Gastroesophageal sphincter (tissue), 4 donors: ENCODE data around the gene RINL. TPM values are rescaled to one million over a fixed set of nuclear protein-coding genes. Genes with fewer than 3 reads are reported as not detected.

Source experiments
- ATAC-seq: fragments of 150-250 bp; one replicate; pipeline ENCODE4 v1.9.1; 2016; ENCODE audit warnings: mild to moderate bottlenecking, moderate library complexity
- H3K27ac ChIP-seq, 4 donors: fragments of 200-600 bp; sonication (generic) in 3 of 4; 1 replicate in 3 of 4; 2 replicates in 1 of 4; pipeline ENCODE4 v1.5.1; 2016 to 2019
- H3K27me3 ChIP-seq: fragments of 200-600 bp; sonication (generic); one replicate; pipeline ENCODE4 v1.5.1; 2019
- H3K36me3 ChIP-seq, 2 donors: fragments of 200-600 bp; sonication (generic); one replicate each; pipeline ENCODE4 v1.5.1; 2019; ENCODE audit warnings: control low read depth in 1 of 2
- H3K4me1 ChIP-seq, 3 donors: fragments of 200-600 bp; sonication (generic); 1 replicate in 2 of 3; 2 replicates in 1 of 3; pipeline ENCODE4 v1.5.1; 2016 to 2019; ENCODE audit warnings: control low read depth in 2 of 3
- H3K4me3 ChIP-seq, 2 donors: fragments of 200-600 bp; sonication (generic); one replicate each; pipeline ENCODE4 v1.5.1; 2019; ENCODE audit warnings: mild to moderate bottlenecking in 1 of 2, moderate library complexity in 1 of 2
- H3K9me3 ChIP-seq, 3 donors: fragments of 200-600 bp; sonication (generic); one replicate each; pipeline ENCODE4 v1.5.1; 2017 to 2019; ENCODE audit warnings: control low read depth in 2 of 3
- CTCF ChIP-seq, 4 experiments: fragments of 200-600 bp in 2 of 4; fragments of 450-650 bp in 2 of 4; sonication (generic) in 1 of 4; IDR thresholded peaks; one replicate each; pipeline ENCODE4 v1.5.1; 2017 to 2019; ENCODE audit warnings: antibody characterized with exemption in 4 of 4, mild to moderate bottlenecking in 2 of 4, moderate library complexity in 2 of 4
- EP300 ChIP-seq: sonication (generic); formaldehyde crosslinking; IDR thresholded peaks from one replicate; pipeline ENCODE4 v1.6.1; 2017; ENCODE audit warnings: antibody characterized with exemption, mild to moderate bottlenecking
- POLR2A ChIP-seq, 2 donors: fragments of 450-650 bp; IDR thresholded peaks; one replicate each; pipeline ENCODE4 v1.6.1; 2017; ENCODE audit warnings: antibody characterized with exemption in 2 of 2, mild to moderate bottlenecking in 2 of 2, moderate library complexity in 1 of 2
- POLR2AphosphoS5 ChIP-seq: sonication (generic); formaldehyde crosslinking; IDR thresholded peaks from one replicate; pipeline ENCODE4 v1.6.1; 2017; ENCODE audit warnings: antibody characterized with exemption
- WGBS, 2 donors: methylation state at CpG; one replicate each; pipeline ENCODE4 v1.1.5; 2018; ENCODE audit warnings: low coverage in 1 of 2; 5-methylcytosine and 5-hydroxymethylcytosine counted together
- total RNA-seq, 4 donors: library from RNA; depleted of rRNA; stranded (reverse); fragments of >200 nt; gene quantifications; one replicate each; pipeline ENCODE4 v1.1.0, GENCODE V29; 2016

Gene RINL
- total RNA-seq, 4 donors from 2014 or later: 1.2 to 8.2 (median 4.1) TPM

DNA sequence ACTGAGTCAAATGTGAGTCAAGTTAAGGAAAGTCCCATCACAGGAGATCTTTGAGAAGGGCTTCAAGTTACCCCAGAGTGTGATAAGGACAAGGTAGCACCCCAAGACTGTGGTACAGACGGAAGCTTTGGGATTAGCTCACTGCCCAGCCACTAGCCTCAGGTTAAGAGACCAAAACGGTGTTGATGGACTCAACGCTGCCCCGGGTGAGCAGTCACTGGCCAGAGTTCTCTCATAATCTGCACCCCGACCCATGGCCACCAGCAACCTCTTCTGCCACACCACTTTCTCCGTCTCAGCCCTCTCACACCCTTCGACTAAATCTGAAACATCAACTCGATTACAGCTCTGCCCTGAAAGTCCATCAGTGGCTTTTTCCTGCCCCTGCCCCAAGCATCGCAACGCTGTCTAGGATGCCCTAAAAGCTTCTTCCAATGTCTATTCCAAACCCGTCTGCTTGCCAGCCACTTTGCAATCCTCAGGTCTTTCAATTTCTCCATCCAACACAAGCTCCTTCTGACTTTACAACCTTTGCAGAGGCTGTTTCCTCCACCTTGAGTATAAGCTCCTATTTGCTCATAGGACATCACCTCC, 33.9 kb downstream of the RINL start:
- peaks cover 0 to 75% (median 14%) of the 10 kb centered on the region in 3 donors for H3K4me1 ChIP-seq
- H3K4me3 ChIP-seq: no peak overlapping the region
- 85 to 94% methylated on average over 6 to 11 of the region's 11 CpGs for WGBS, 2 donors
- H3K36me3 ChIP-seq: peaks cover 0 to 89% of the 10 kb centered on the region in 2 donors
- ATAC-seq: no peak
- no peaks in the 10 kb centered on the region for H3K27me3 ChIP-seq
- H3K27ac ChIP-seq: peak overlapping the region in 1 of 4 donors; percentile 22
- no peak for TF ChIP-seq EP300
- no peak for TF ChIP-seq POLR2AphosphoS5
- H3K9me3 ChIP-seq: no peaks in the 10 kb centered on the region

DNA sequence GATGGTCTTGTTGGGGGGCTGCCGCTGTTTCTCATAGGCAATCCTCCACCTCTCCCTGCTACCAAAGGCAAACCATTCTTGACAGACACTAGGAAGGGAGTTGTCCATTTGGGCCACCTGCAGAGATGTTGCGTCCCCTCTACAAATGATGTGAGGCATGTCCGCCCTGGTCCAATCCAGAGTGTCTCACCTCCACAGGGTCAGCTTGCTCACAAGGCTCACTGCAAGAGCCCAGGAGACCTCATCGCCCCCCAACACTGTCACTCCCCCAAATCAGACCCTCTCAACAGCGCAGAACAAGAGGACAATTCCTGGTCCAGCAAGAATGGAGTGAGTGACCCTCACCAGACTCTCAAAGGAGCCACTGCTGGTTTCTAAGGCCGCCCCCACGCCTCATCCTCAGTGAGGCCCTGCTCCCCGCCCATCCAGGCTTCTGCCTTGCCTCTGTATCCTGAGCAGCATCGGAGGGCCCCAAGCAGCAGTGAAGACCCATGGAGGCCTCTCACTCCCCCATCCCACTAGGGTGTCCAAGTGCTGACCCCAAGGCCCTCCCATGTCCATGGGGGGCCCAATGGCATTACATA, 34.8 kb downstream of the RINL start:
- 94% methylated on average over 3 of the region's 9 CpGs; no CpG with 5 or more reads in 1 of the 2 donors for WGBS, 2 donors
- no peak overlapping the region for H3K4me3 ChIP-seq
- no peaks in the 10 kb centered on the region for H3K27me3 ChIP-seq
- H3K4me1 ChIP-seq: peaks cover 0 to 67% (median 9%) of the 10 kb centered on the region in 3 donors
- TF ChIP-seq EP300: no peak
- no peak for TF ChIP-seq CTCF (IDR thresholded peaks at IDR 0.05)
- TF ChIP-seq POLR2AphosphoS5: no peak
- TF ChIP-seq POLR2A (IDR thresholded peaks at IDR 0.05): no peak
- ATAC-seq: no peak
- H3K27ac ChIP-seq: peak overlapping the region in 2 of 4 donors; percentile 2 to 26
- no peaks in the 10 kb centered on the region for H3K9me3 ChIP-seq
- H3K36me3 ChIP-seq: peaks cover 0 to 98% of the 10 kb centered on the region in 2 donors

DNA sequence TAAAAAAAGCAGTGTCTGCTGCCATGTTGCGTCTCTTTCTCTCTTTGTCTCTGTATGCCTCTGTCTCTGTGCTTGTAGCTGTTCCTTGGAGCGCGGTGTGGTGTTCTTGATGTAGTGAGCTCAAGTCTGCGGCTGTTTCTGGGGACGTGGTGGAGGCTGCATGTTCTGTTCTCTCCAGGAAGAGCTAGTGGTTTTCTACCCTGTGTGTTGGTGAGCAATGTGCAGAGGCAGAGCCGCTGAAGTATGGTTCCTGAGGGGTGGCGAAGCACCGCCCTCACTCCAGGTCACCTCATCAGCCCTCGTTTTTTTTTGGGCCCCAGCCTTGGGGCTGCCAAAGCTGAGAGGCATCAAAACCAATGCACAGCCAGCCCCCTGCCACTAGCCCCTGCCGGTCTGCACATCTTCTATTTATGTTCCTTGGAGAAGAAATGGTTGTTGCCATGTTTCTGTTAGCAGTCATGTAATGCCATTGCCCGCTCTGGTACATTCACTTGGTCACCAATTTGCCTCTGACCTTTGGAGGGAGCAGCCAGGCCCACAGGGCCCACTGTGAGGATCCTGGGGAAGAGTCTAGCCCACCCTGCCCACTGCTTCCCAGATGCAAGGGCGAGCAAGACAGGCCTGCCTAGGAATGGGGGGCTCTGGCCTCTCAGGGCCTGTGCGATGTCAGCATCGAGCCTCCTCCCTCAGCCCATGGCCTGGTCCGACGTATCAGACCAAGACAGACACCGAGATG, 35.5 kb downstream of the RINL start:
- WGBS, 2 donors: 82 to 92% methylated on average over 2 to 17 of the region's 17 CpGs
- H3K4me3 ChIP-seq: no peak overlapping the region
- ATAC-seq: no peak
- TF ChIP-seq POLR2AphosphoS5 (no peak), EP300 (no peak), POLR2A (IDR thresholded peaks at IDR 0.05) (no peak), CTCF (IDR thresholded peaks at IDR 0.05) (no peak)
- no peaks in the 10 kb centered on the region for H3K9me3 ChIP-seq
- H3K4me1 ChIP-seq: peaks cover 0 to 61% (median 3%) of the 10 kb centered on the region in 3 donors
- no peaks in the 10 kb centered on the region for H3K27me3 ChIP-seq
- peak overlapping the region in 2 of 4 donors; percentile 2 to 26 for H3K27ac ChIP-seq
- peaks cover 0 to 100% of the 10 kb centered on the region in 2 donors for H3K36me3 ChIP-seq

GRCh38 chr19:38841787-38842438, 36.2 kb downstream of the RINL start:
- H3K4me1 ChIP-seq: peaks cover 0 to 58% (median 0%) of the 10 kb centered on the region in 3 donors
- TF ChIP-seq EP300 (no peak), POLR2A (IDR thresholded peaks at IDR 0.05) (no peak), CTCF (IDR thresholded peaks at IDR 0.05) (no peak), POLR2AphosphoS5 (no peak)
- H3K36me3 ChIP-seq: peaks cover 0 to 100% of the 10 kb centered on the region in 2 donors
- no peak for ATAC-seq
- peak overlapping the region in 2 of 4 donors; percentile 15 to 38 for H3K27ac ChIP-seq
- H3K9me3 ChIP-seq: no peaks in the 10 kb centered on the region
- 82 to 90% methylated on average over 6 to 15 of the region's 19 CpGs for WGBS, 2 donors
- no peak overlapping the region for H3K4me3 ChIP-seq
- H3K27me3 ChIP-seq: no peaks in the 10 kb centered on the region

GRCh38 chr19:38841180-38841766, 36.8 kb downstream of the RINL start:
- Histone ChIP-seq H3K36me3 (peaks cover 0 to 100% of the 10 kb centered on the region in 2 donors), H3K4me1 (peaks cover 0 to 57% (median 0%) of the 10 kb centered on the region in 3 donors)

More at GRCh38 chr19:38841180-38841766, 36.8 kb downstream of the RINL start:
- no peaks in the 10 kb centered on the region for H3K27me3 ChIP-seq
- peak overlapping the region in 3 of 4 donors; percentile 15 to 48 (median 38) for H3K27ac ChIP-seq
- H3K9me3 ChIP-seq: no peaks in the 10 kb centered on the region
- TF ChIP-seq POLR2AphosphoS5: no peak
- no peak for TF ChIP-seq EP300
- no peak for TF ChIP-seq CTCF (IDR thresholded peaks at IDR 0.05)
- TF ChIP-seq POLR2A (IDR thresholded peaks at IDR 0.05): no peak
- WGBS, 2 donors: 69 to 85% methylated on average over 7 to 10 of the region's 12 CpGs
- no peak for ATAC-seq
- no peak overlapping the region for H3K4me3 ChIP-seq
